Measurements from ENCODE around the gene GZMM. TPM values are rescaled to one million over a fixed set of nuclear protein-coding genes. Genes with fewer than 3 reads are reported as not detected.

GZMM gene
- total and polyA plus RNA-seq, 2 experiments from 2014 or later, result 0.29 TPM; not detected in 1

- Histone ChIP-seq H3K4me2 (peak overlapping the region; percentile 66), H3F3A (replicated peaks; ENCODE audit: low read depth) (peaks cover 2% of the 10 kb centered on the region; the same call in 1 of the 2 replicates), H3K9me2 (ENCODE audit: insufficient read depth) (no peaks in the 10 kb centered on the region), H3K4me3 (peak overlapping the region; percentile 43; the same call in 1 of the 2 replicates), H3K4me1 (ENCODE audit: insufficient read depth) (peaks cover 5% of the 10 kb centered on the region; the same call in 1 of the 2 replicates), H3K79me2 (replicated peaks; ENCODE audit: insufficient read depth) (no peaks in the 10 kb centered on the region), H3K27me3 (ENCODE audit: insufficient read depth) (peaks cover 31% of the 10 kb centered on the region), H3K36me3 (ENCODE audit: insufficient read depth) (no peaks in the 10 kb centered on the region), H2AFZ (no peak overlapping the region), H4K20me1 (replicated peaks; ENCODE audit: insufficient read depth) (peaks cover 4% of the 10 kb centered on the region; the same call in 1 of the 2 replicates), H3K27ac (ENCODE audit: low read depth) (no peak overlapping the region)
- peak overlapping the region; percentile 60; the same call in 2 of the 3 replicates for H3K4me3 Mint-ChIP-seq
- peaks cover 57% of the 10 kb centered on the region for H3K27me3 Mint-ChIP-seq (ENCODE audit: insufficient read depth, low read depth, poor library complexity)
- TF ChIP-seq, protein P1, sequence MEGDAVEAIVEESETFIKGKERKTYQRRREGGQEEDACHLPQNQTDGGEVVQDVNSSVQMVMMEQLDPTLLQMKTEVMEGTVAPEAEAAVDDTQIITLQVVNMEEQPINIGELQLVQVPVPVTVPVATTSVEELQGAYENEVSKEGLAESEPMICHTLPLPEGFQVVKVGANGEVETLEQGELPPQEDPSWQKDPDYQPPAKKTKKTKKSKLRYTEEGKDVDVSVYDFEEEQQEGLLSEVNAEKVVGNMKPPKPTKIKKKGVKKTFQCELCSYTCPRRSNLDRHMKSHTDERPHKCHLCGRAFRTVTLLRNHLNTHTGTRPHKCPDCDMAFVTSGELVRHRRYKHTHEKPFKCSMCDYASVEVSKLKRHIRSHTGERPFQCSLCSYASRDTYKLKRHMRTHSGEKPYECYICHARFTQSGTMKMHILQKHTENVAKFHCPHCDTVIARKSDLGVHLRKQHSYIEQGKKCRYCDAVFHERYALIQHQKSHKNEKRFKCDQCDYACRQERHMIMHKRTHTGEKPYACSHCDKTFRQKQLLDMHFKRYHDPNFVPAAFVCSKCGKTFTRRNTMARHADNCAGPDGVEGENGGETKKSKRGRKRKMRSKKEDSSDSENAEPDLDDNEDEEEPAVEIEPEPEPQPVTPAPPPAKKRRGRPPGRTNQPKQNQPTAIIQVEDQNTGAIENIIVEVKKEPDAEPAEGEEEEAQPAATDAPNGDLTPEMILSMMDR (conservative IDR thresholded peaks at IDR 0.05; ENCODE audit: low read depth in 2 of 2), result peak in 1 of 2 experiments; percentile 42; a peak in 2 of 4 replicates
- no peak for TF ChIP-seq NANOG (IDR thresholded peaks at IDR 0.05; ENCODE audit: borderline replicate concordance)
- no peaks in the 10 kb centered on the region for H3K36me3 Mint-ChIP-seq (ENCODE audit: low read depth)
- peaks cover 2% of the 10 kb centered on the region; the same call in 2 of the 3 replicates for H3K4me1 Mint-ChIP-seq
- ATAC-seq (no peak; the same call in 2 of the 3 replicates), DNase-seq (ENCODE audit: low spot score) (peak; percentile 39)
- H3K9me3 Mint-ChIP-seq, result no peaks in the 10 kb centered on the region
- H3K27ac Mint-ChIP-seq, result no peak overlapping the region
Observed at GRCh38 chr19:588741-589692, 45.2 kb downstream of the GZMM start.

- no peaks in the 10 kb centered on the region for H3K79me2 ChIP-seq (replicated peaks; ENCODE audit: insufficient read depth)
- Mint-ChIP-seq H3K4me1 (no peaks in the 10 kb centered on the region), H3K9me3 (no peaks in the 10 kb centered on the region), H3K27ac (no peak within 1 kb of the TSS), H3K27me3 (ENCODE audit: insufficient read depth, low read depth, poor library complexity) (peaks cover 52% of the 10 kb centered on the region), H3K36me3 (ENCODE audit: low read depth) (no peaks in the 10 kb centered on the region), H3K4me3 (peak within 1 kb of the TSS; percentile 60)
- DNase-seq (ENCODE audit: low spot score), result no peak
- no peak within 1 kb of the TSS for H2AFZ ChIP-seq
- peaks cover 4% of the 10 kb centered on the region; the same call in 1 of the 2 replicates for H4K20me1 ChIP-seq (replicated peaks; ENCODE audit: insufficient read depth)
- H3K9me2 ChIP-seq (ENCODE audit: insufficient read depth), result no peaks in the 10 kb centered on the region
- H3K27me3 ChIP-seq (ENCODE audit: insufficient read depth), result peaks cover 31% of the 10 kb centered on the region
- no peaks in the 10 kb centered on the region; the same call in 1 of the 2 replicates for H3F3A ChIP-seq (replicated peaks; ENCODE audit: low read depth)
- ATAC-seq, result no peak
- no peaks in the 10 kb centered on the region for H3K36me3 ChIP-seq (ENCODE audit: insufficient read depth)
- H3K4me2 ChIP-seq, result peak within 1 kb of the TSS; percentile 70
- H3K27ac ChIP-seq (ENCODE audit: low read depth), result no peak within 1 kb of the TSS
- peaks cover 5% of the 10 kb centered on the region; the same call in 1 of the 2 replicates for H3K4me1 ChIP-seq (ENCODE audit: insufficient read depth)
- no peak for TF ChIP-seq ZNF331 (CRISPR knock-in tag; IDR thresholded peaks at IDR 0.05; ENCODE audit: low read depth)
- H3K4me3 ChIP-seq, result peak within 1 kb of the TSS; percentile 50
Observed at GRCh38 chr19:589693-590395, 46.0 kb downstream of the GZMM start, which contains the start of gene HCN2. HCN2 (plus strand) TSS chr19:589881; CDS start chr19:589946, 65 bp downstream.

DNA sequence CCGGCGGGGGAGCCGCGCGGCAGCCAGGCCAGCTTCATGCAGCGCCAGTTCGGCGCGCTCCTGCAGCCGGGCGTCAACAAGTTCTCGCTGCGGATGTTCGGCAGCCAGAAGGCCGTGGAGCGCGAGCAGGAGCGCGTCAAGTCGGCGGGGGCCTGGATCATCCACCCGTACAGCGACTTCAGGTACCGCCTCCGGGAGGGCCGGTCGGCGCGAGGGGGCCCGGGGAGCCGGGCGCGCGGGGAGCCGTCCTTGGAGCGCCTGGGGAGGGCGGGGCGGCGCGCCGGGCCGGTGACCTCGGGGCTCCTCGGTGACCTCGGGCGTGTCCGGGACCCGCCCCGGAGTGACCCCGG, 46.5 kb downstream of the GZMM start:
- Mint-ChIP-seq H3K4me1 (no peaks in the 10 kb centered on the region), H3K27ac (no peak overlapping the region), H3K4me3 (peak overlapping the region; percentile 45; the same call in 1 of the 3 replicates), H3K36me3 (ENCODE audit: low read depth) (no peaks in the 10 kb centered on the region), H3K9me3 (no peaks in the 10 kb centered on the region), H3K27me3 (ENCODE audit: insufficient read depth, low read depth, poor library complexity) (peaks cover 49% of the 10 kb centered on the region)
- DNase-seq (ENCODE audit: low spot score) (no peak), ATAC-seq (no peak)
- Histone ChIP-seq H3K4me2 (peak overlapping the region; percentile 70), H3K4me1 (ENCODE audit: insufficient read depth) (peaks cover 5% of the 10 kb centered on the region; the same call in 1 of the 2 replicates), H3K4me3 (peak overlapping the region; percentile 50), H3F3A (replicated peaks; ENCODE audit: low read depth) (no peaks in the 10 kb centered on the region; the same call in 1 of the 2 replicates), H2AFZ (no peak overlapping the region), H3K27ac (ENCODE audit: low read depth) (no peak overlapping the region), H3K27me3 (ENCODE audit: insufficient read depth) (peaks cover 31% of the 10 kb centered on the region), H3K9me2 (ENCODE audit: insufficient read depth) (no peaks in the 10 kb centered on the region), H3K36me3 (ENCODE audit: insufficient read depth) (no peaks in the 10 kb centered on the region), H3K79me2 (replicated peaks; ENCODE audit: insufficient read depth) (no peaks in the 10 kb centered on the region), H4K20me1 (replicated peaks; ENCODE audit: insufficient read depth) (peaks cover 4% of the 10 kb centered on the region; the same call in 1 of the 2 replicates)
- no peak for TF ChIP-seq CREB1 (CRISPR knock-in tag; IDR thresholded peaks at IDR 0.05; ENCODE audit: low read depth)
- no peak for TF ChIP-seq ZNF114 (CRISPR knock-in tag; IDR thresholded peaks at IDR 0.05)
- no peak for TF ChIP-seq POLR2AphosphoS5 (IDR thresholded peaks at IDR 0.05; ENCODE audit: low read depth)
- TF ChIP-seq EZH2phosphoT487 (IDR thresholded peaks at IDR 0.05; ENCODE audit: unreplicated experiment), result no peak
- TF ChIP-seq NANOG (IDR thresholded peaks at IDR 0.05; ENCODE audit: borderline replicate concordance), result no peak
- no peak for TF ChIP-seq ETS1 (IDR thresholded peaks at IDR 0.05)
- no peak for TF ChIP-seq STAT1 (IDR thresholded peaks at IDR 0.05; ENCODE audit: unreplicated experiment)
- no peak for TF ChIP-seq JUNB (IDR thresholded peaks at IDR 0.05; ENCODE audit: unreplicated experiment)

Measured in GM23338 (cell line).